ENCODE data around the gene COLEC12.

GRCh38 chr18:515156-515815 lies 14.8 kb upstream of the COLEC12 start:
- TF ChIP-seq, protein P1, sequence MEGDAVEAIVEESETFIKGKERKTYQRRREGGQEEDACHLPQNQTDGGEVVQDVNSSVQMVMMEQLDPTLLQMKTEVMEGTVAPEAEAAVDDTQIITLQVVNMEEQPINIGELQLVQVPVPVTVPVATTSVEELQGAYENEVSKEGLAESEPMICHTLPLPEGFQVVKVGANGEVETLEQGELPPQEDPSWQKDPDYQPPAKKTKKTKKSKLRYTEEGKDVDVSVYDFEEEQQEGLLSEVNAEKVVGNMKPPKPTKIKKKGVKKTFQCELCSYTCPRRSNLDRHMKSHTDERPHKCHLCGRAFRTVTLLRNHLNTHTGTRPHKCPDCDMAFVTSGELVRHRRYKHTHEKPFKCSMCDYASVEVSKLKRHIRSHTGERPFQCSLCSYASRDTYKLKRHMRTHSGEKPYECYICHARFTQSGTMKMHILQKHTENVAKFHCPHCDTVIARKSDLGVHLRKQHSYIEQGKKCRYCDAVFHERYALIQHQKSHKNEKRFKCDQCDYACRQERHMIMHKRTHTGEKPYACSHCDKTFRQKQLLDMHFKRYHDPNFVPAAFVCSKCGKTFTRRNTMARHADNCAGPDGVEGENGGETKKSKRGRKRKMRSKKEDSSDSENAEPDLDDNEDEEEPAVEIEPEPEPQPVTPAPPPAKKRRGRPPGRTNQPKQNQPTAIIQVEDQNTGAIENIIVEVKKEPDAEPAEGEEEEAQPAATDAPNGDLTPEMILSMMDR (conservative IDR thresholded peaks at IDR 0.05): no peak
- TF ChIP-seq EZH2 (IDR thresholded peaks at IDR 0.05; ENCODE audit: low read depth): no peak
